HEK293 (cell line): ENCODE results near the gene PROCA1.

Experiments
- CTCF ChIA-PET: fragments of 350-600 bp; formaldehyde crosslinking; extraction: SDS; loops from one replicate; lab custom pipeline; 2021; ENCODE audit warnings: antibody characterized with exemption; lab: Yijun Ruan, JAX
- POLR2A ChIA-PET: fragments of 300-600 bp; formaldehyde crosslinking; extraction: SDS; loops from one replicate; lab custom pipeline; 2020; ENCODE audit warnings: antibody characterized with exemption, inconsistent platforms; lab: Yijun Ruan, JAX
- H3K27ac ChIP-seq: fragments of 200-500 bp; sonication (Bioruptor generic); 2 replicates; pipeline ENCODE4 v1.5.1; 2014; ENCODE audit warnings: low read depth, low read length, control low read depth, inconsistent platforms; ENCODE audit errors: extremely low read depth
- H3K36me3 ChIP-seq, 2 experiments: fragments of 200-500 bp in 1 of 2; sonication (Bioruptor generic) in 1 of 2; 1 replicate in 1 of 2; 2 replicates in 1 of 2; pipeline ENCODE4 v1.5.1; 2014 to 2017; ENCODE audit warnings: inconsistent platforms in 2 of 2, low read length in 2 of 2; ENCODE audit not compliant: control insufficient read depth in 2 of 2, insufficient read depth in 1 of 2
- H3K4me1 ChIP-seq: fragments of 200-500 bp; sonication (Bioruptor generic); 2 replicates; pipeline ENCODE4 v1.5.1; 2014; ENCODE audit warnings: mild to moderate bottlenecking, low read length, inconsistent platforms; ENCODE audit not compliant: control insufficient read depth, insufficient read depth
- H3K4me3 ChIP-seq: 2 replicates; pipeline ENCODE4 v1.5.1; 2011; ENCODE audit warnings: low read depth, mild to moderate bottlenecking, control low read depth, low read length, moderate library complexity
- H3K9me3 ChIP-seq: fragments of 200-500 bp; sonication (Bioruptor generic); 2 replicates; pipeline ENCODE4 v1.5.1; 2014; ENCODE audit warnings: low read depth, low read length, inconsistent platforms; ENCODE audit not compliant: control insufficient read depth, insufficient read depth
- AEBP2 ChIP-seq: fragments of 450-650 bp; formaldehyde crosslinking; IDR thresholded peaks from 2 replicates; pipeline ENCODE4 v1.5.1; 2016; ENCODE audit warnings: missing biosample characterization, missing genetic modification characterization, borderline replicate concordance
- BCL6B ChIP-seq: fragments of 450-650 bp; formaldehyde crosslinking; IDR thresholded peaks from 2 replicates; pipeline ENCODE4 v1.5.1; 2017; ENCODE audit warnings: missing biosample characterization, missing genetic modification characterization
- ELK4 ChIP-seq: IDR thresholded peaks from 2 replicates; pipeline ENCODE4 v1.6.1; 2011; ENCODE audit warnings: mild to moderate bottlenecking, low read depth, low read length, borderline replicate concordance
- OVOL3 ChIP-seq: fragments of 450-650 bp; formaldehyde crosslinking; IDR thresholded peaks from 2 replicates; pipeline ENCODE4 v1.5.1; 2016; ENCODE audit warnings: missing biosample characterization, missing genetic modification characterization
- YY1 ChIP-seq: fragments of 450-650 bp; formaldehyde crosslinking; IDR thresholded peaks from 2 replicates; pipeline ENCODE4 v1.5.1; 2018; ENCODE audit warnings: missing biosample characterization, missing genetic modification characterization
- ZNF114 ChIP-seq: fragments of 450-650 bp; formaldehyde crosslinking; IDR thresholded peaks from 2 replicates; pipeline ENCODE4 v1.5.0; 2017; ENCODE audit warnings: missing biosample characterization, missing genetic modification characterization
- ZNF155 ChIP-seq: fragments of 450-650 bp; formaldehyde crosslinking; IDR thresholded peaks from 2 replicates; pipeline ENCODE4 v1.5.1; 2016; ENCODE audit warnings: missing biosample characterization, missing genetic modification characterization
- ZNF202 ChIP-seq: fragments of 450-650 bp; formaldehyde crosslinking; IDR thresholded peaks from 2 replicates; pipeline ENCODE4 v1.5.1; 2016; ENCODE audit warnings: missing biosample characterization, missing genetic modification characterization, borderline replicate concordance
- ZNF266 ChIP-seq: fragments of 450-650 bp; formaldehyde crosslinking; IDR thresholded peaks from 2 replicates; pipeline ENCODE4 v1.5.1; 2016; ENCODE audit warnings: missing biosample characterization, missing genetic modification characterization, low read depth
- ZNF37A ChIP-seq: fragments of 450-650 bp; IDR thresholded peaks from 2 replicates; pipeline ENCODE4 v1.5.1; 2018; ENCODE audit warnings: missing biosample characterization, missing genetic modification characterization
- ZNF423 ChIP-seq: fragments of 450-650 bp; formaldehyde crosslinking; IDR thresholded peaks from 2 replicates; pipeline ENCODE4 v1.5.1; 2016; ENCODE audit warnings: missing biosample characterization, missing genetic modification characterization
- ZNF510 ChIP-seq: fragments of 450-650 bp; formaldehyde crosslinking; IDR thresholded peaks from 2 replicates; pipeline ENCODE4 v1.5.1; 2018; ENCODE audit warnings: mild to moderate bottlenecking, missing genetic modification characterization, missing biosample characterization; ENCODE audit not compliant: insufficient replicate concordance
- ZNF518A ChIP-seq: fragments of 450-650 bp; formaldehyde crosslinking; conservative IDR thresholded peaks from 2 replicates; pipeline ENCODE4 v1.5.1; 2016; ENCODE audit warnings: low read depth, missing biosample characterization, missing genetic modification characterization
- ZNF623 ChIP-seq: fragments of 450-650 bp; formaldehyde crosslinking; IDR thresholded peaks from 2 replicates; pipeline ENCODE4 v1.5.1; 2016; ENCODE audit warnings: missing biosample characterization, missing genetic modification characterization
- ZNF629 ChIP-seq: fragments of 450-650 bp; formaldehyde crosslinking; IDR thresholded peaks from 2 replicates; pipeline ENCODE4 v1.5.1; 2017; ENCODE audit warnings: missing biosample characterization, missing genetic modification characterization
- ZNF707 ChIP-seq: fragments of 450-650 bp; formaldehyde crosslinking; IDR thresholded peaks from 2 replicates; pipeline ENCODE4 v1.5.1; 2016; ENCODE audit warnings: missing biosample characterization, missing genetic modification characterization

PROCA1 gene

GRCh38 chr17:28657756-28658155 is 53.9 kb downstream of the PROCA1 start:
- H3K4me3 ChIP-seq, result no peak overlapping the region
- CTCF ChIA-PET, result interaction anchor here (0.6 to 0.9 kb wide), 3 partner anchors 11 to 307 kb away, joined by 3 to 4 read pairs (median 3); no protein-coding TSS in a partner anchor
- H3K4me1 ChIP-seq, result peaks cover 3% of the 10 kb centered on the region; the same call in 1 of the 2 replicates
- no peak overlapping the region for H3K27ac ChIP-seq
- no peak for TF ChIP-seq ZNF518A (tag by site-specific recombination)
- TF ChIP-seq, all 188 proteins: peak for 0
- POLR2A ChIA-PET, result interaction anchor here (0.8 to 1.0 kb wide), 3 partner anchors 16 to 22 kb away, joined by 3 read pairs; no protein-coding TSS in a partner anchor
- H3K36me3 ChIP-seq, result peaks cover 37 to 55% of the 10 kb centered on the region in 2 experiments
- no peaks in the 10 kb centered on the region for H3K9me3 ChIP-seq

- TF ChIP-seq OVOL3, result no peak
- no peak for TF ChIP-seq ZNF114
- TF ChIP-seq ZNF266 (tag by site-specific recombination), result no peak
- TF ChIP-seq ZNF510 (tag by site-specific recombination), result no peak
- no peak for TF ChIP-seq AEBP2
- TF ChIP-seq BCL6B (tag by site-specific recombination), result no peak
- TF ChIP-seq ZNF707 (tag by site-specific recombination), result no peak
- no peak for TF ChIP-seq ZNF623
- no peak for TF ChIP-seq ZNF423 (tag by site-specific recombination)
- no peak for TF ChIP-seq ZNF202 (tag by site-specific recombination)
- TF ChIP-seq YY1 (tag by site-specific recombination), result no peak
- TF ChIP-seq ZNF37A (tag by site-specific recombination), result no peak
- TF ChIP-seq ZNF155 (tag by site-specific recombination), result no peak
- no peak for TF ChIP-seq ELK4
- no peak for TF ChIP-seq ZNF629 (tag by site-specific recombination)
- POLR2A ChIA-PET, result interaction anchor here (0.6 to 0.7 kb wide), 2 partner anchors 14 to 132 kb away, joined by 3 read pairs; no protein-coding TSS in a partner anchor
- H3K4me3 ChIP-seq, result no peak overlapping the region
- CTCF ChIA-PET, result interaction anchor here (0.9 to 1.4 kb wide), 4 partner anchors 8 to 42 kb away, joined by 3 to 8 read pairs (median 4); partner anchors contain the start of gene RSKR
- H3K4me1 ChIP-seq, result no peaks in the 10 kb centered on the region
- H3K9me3 ChIP-seq, result no peaks in the 10 kb centered on the region
- peaks cover 54 to 70% of the 10 kb centered on the region in 2 experiments for H3K36me3 ChIP-seq
- no peak overlapping the region for H3K27ac ChIP-seq
Measured at GRCh38 chr17:28655160-28655559, 56.5 kb downstream of the PROCA1 start.
